ENCODE results near the gene IL1A.

Gene IL1A

DNA sequence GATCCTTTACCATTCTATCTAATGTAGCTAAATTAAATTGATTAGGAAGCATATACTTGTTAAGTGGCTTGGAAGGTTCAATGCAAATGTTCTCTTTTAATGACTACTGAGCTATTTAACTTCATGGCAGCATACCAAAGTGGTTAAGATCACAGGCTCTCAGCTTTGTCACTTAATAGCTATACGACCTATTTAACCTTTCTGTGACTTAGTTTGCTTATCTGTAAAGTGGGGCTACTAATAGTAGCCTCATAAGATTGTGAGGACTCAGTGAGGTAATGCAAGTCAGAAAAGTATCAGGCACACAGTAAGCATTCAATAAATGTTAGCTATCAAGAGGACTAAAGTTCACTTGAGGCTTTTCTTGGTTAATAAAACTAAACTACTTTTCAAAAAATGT is 24.1 kb downstream of the IL1A start:
- no peak for DNase-seq

DNA sequence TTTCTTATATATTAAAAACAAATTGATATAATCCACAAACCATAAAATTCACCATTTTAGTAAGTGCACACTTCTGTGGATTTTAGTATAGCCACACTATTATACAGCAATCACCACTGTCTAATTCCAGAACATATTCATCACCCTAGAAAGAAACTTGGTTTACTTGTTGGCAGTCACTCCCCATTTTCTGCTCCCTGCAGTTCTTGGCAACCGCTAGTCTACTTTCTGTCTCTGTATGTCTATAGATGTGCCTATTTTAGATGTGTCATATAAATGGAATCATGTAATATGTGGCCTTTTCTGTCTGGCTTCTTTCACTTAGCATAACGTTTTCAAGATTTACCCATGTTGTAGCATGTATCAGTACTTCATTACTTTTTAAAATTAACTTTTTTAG is 25.6 kb downstream of the IL1A start:
- DNase-seq = no peak

DNA sequence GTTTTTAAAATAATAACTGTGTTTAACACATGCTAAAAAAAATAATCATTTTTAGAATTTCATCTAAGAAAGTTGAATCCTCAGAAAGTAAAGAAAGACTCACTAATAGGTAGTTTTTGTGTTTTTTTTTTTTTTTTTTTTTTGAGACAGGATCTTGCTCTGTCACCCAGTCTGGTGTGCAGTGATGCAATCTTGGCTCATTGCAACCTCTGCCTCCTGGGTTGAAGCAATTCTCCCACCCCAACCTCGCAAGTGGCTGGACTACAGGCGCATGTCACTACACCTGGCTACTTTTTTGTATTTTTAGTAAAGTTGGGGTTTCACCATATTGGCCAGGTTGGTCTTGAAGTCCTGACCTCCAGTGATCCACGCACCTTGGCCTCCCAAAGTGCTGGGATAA is 27.0 kb downstream of the IL1A start:
- DNase-seq = no peak

DNA sequence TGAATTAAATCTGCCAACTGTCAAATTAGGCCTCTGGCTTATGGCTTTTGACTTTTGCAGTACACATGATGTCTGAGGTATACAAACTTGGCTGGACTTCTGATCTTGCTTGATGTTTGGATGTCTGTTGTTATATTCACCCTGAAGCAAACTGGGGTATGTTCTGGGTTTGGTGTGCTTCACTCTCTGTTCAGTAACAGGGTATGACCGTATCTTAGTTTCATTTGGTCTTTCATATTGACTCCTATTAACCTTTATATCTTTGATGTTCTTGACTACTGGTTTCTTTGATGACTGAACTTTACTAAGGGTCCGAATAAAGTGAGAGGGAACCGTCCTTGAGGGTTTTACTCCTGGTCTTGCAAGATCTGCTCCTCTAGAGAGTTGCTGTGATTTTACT is 28.1 kb downstream of the IL1A start:
- no peak for DNase-seq

DNA sequence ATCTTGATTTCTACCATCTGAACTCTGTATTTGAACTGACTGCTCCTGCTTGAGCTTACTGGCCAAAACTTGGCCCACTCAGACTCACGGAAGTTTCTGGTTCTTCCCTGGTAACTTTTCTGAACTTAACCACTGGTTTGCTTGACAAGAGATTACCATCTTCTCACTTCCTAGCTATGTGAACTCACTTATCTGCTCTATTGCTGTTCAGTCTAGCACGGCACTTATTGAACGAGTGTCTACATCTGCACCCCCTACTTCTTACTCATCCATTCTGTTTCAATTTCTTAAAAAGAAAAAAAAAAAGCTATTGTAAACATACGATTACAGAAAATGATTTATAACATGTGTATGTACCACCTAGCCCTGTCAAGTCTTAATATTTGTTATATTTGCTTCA is 28.8 kb downstream of the IL1A start:
- DNase-seq = no peak

DNA sequence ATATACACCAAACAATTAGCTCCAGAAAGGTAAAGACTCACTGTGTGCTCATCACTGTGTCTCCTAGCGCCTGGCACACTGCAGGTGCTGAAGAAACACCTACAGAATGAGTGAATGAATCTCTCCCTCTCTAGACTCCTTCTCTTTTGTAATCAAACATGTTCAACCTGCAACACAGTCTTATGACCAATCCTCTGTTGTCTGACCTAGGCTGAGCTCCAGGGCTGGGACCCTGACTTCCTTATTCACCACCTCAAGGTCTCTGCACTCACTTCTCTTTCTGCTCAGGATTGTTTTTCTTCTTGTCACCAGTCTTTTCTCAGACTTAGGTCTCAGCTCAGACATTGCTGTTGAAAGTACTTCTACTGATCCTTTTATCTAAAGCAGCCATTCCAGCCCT is 29.7 kb downstream of the IL1A start:
- DNase-seq = no peak

DNA sequence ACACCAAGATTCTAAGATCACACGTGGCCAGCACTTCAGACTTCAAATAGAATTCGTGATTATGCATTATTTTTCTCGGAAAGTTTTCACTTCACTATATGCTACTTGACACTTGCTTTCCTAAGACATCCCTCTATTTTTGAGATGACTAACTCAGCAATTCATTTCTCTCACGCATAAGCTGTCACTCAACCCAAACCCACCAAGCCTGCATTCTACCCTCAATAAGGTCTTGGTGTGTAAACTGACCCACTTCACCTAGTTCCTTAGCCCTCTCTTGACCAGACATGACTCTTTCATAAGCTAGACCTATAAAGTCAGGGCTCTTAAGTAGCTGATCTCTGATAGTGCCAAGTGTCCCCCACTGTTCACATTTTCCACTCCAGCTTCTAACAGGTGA is 31.6 kb downstream of the IL1A start:
- no peak for DNase-seq

DNA sequence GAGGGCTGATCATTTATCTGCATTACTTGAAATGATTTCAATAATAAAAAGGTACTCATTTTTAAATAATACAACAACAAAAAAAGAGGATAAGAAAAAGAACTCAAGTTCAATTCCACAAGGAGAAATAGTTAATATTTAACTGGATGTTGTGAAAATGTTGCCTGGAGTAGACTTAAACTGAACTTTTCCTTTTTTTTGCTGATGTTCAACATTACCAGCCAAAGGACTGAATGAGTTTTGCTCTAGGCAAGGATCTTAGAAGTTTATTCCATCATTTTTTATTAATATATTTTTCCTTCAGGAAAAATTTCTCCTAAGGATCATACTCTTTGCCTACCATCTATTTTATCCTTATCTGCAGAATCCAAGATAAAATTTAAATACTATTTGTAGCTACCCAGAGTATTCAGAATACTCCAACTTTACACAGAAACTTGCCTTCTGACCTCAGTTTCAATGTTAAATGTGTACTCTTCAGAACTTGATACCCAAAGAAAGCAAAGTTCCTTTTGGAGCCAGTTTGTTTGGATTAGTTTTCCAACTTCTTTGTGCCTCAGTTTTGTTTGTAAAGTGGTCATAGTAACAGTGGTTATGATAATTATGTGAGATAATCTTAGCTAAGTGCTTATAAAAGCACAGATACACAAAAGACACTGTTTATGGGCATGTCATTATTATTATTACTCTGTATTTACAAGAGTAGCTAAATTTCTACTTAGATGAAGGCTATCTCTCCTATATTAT is 32.7 kb downstream of the IL1A start:
- no peak for DNase-seq

DNA sequence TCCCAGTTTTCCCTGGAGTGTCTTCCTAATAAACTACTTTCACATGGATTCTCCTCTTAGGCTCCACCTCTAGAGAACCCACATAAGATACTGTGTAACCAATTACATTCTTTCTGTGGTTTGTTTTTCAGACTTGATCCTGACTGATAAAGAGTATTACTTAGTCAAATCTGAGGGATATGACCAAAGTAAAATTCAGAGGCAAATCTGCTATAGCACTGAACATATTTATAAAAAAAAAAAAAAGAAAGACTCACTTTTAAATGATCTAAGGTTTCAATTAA is 33.8 kb downstream of the IL1A start:
- no peak for DNase-seq

DNA sequence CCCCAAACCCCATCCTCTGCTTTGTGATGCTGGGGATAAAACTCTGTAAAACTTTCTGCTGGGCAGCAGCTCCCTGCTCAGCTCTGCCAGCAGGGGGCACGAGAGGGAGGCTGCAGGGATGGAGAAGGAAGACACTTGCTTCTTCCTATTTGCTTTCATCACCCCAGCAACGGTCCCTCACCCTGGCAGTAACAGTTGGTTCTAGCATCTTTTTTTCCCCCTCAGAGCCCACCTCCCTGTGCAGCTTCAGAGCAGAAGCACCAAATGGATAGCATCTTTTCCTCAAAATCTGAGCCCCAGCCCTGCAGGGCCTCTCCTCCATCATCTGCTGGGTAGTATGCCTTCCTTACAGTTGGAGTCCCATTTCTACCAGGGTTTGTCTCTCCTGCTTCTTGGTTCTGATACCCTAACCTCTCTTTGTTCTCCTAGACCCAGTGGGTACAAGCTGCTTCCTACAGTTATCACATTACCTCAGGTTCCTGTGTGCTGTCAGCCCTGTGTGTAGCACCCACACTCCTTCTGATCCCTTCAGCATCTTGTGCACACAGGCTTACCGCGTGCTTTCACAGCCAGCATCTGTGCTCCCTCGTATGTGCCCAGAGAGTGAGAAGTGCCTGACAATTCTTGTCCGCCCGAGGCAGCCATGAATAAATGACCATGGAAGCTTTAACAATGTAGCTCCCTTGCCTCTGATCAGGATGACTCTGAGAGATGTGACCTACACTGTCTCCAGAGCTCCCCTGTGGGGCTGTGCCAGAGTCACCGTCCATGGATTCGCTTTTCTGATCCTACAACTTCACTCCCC is 34.3 kb downstream of the IL1A start:
- DNase-seq = peak; percentile 82

DNA sequence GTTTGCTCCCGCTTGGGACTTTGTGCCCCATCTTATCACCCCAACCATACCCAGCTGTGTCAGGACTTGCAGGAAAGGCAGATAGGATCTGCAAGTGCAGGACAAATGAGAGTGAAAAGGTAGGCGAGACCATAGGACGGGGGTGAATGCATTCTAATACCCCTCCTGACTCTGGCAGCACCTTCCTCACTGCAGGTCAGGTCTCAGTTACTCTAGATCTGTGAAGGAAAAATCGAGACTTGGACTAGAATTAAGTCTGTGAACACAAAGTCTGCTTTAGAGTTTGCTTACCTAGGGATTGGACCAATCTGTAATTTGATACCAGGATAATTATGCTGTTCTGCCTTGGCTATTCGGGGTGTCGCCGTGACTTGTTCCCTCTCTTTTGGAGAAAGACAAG is 43.8 kb downstream of the IL1A start:
- no peak for DNase-seq

DNA sequence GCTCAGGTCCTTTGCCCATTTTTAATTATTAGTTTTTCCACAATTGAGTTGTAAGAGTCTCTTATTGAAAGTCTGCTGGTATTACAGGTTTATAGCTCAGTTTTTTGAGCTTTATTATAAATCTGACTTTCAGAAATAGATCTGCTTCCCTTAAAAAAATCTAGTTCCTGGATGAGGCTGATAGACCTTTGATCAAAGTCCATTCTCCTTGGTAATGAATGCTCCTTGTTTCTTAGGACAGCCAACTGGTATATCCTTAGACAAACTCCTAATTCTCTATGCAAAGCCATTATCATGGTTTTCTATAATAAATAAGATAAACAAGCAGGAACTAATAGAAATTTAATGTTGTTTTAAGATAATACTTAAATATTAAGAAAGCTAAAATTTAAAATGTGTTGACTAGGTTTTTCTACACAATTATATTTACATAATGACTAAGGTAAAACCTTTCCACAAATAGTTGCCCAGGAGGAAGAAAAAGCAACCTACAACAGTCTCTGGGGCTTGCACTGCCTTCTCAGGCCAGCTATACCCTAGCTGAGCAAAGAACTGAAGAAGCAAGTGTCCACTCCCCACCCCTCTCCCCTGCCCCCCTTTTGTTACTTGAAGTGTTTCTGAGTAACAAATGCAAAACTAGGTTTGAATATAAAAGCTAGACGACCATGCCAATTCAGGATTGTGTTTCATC is 46.6 kb downstream of the IL1A start:
- no peak for DNase-seq

DNA sequence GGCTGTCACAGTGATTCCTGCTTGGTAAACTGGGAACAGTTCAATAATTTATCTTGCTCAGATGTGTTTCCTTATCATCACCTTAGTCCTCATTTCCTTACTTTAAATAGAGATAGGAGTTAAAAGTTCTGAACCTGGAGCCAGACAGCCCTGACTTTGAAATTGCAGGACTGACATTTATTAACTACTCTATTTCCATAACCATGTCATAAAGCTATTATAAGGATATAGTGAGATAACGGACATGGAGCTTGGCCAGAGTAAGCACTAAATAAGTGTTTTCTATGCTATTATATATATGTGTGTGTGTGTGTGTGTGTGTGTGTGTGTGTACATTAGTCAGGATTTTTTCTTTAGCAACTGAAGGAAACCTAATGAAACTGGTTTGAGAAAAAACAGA is 50.4 kb downstream of the IL1A start:
- no peak for DNase-seq

DNA sequence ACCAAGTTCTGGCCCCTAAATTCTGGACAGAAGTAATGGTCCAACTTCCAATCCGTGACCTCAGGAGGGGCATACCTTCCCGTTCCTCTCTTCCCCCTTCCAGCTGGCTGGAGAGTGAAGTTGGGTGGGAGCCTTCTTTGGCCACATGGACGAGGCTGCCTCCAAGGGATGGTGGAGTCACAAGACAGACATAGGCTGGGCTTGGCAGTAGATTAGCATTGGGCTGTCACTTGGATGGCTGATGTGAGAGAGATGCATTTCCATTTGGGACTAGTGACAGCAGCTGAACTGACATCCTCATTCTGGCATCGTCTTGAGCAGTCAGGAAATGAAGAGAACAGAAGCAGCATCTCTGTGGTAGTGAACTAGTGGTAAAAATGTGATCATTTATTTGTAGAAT is 50.8 kb downstream of the IL1A start:
- no peak for DNase-seq

DNA sequence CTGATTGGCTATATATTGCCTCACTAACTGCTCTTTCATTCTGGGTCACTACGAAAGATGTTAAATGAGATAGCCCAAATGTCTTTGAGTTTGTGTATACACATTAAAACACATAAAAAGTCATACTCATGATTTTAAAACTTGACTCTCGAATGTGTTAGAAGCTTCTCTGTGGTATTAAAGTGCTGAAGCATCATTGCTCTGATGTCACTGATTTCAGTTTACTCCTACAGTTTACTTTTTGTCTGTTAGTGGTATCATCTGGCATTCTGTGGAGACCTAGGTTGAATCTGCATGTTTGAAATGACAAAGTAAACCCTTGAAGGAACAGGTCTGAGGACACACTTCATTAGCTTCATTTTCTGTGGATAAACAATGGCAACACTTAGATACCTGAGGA is 52.8 kb downstream of the IL1A start:
- DNase-seq = no peak

DNA sequence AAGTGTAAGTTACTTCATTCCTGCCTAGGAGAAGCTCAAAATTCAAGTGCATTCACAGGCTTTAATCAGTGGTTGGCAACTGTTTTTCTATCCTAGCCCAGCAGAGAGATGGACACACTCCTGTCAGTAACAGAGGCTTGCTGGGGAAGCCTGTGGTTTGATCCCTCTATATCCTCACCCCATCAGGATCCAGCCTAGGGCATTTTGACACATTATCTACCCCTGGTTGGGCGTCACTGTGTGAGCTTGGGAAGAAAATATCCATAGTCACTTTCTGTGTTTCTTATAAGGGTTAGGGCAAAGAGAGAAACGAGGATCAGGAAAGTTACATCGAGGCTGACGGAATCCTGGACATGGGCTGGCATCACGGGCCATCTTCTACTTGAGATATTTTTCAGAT is 53.5 kb downstream of the IL1A start:
- no peak for DNase-seq

DNA sequence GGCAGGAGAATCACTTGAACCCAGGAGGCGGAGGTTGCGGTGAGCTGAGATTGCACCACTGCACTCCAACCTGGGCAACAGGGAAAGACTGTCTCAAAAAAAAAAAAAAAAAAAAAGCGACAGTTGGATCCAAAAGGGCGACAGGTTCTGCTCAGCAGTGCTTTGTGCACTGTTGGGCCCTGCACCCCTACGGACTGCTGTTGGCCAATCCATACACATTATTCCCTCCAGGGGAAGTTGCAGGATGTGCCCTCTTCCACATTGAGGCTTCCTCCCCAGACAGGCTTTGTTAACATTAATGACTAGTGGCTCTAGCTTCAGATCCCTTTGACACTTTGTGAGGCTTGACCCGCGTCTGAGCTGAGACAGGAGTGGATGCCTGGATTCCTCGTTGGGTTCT is 54.1 kb downstream of the IL1A start:
- DNase-seq = no peak

DNA sequence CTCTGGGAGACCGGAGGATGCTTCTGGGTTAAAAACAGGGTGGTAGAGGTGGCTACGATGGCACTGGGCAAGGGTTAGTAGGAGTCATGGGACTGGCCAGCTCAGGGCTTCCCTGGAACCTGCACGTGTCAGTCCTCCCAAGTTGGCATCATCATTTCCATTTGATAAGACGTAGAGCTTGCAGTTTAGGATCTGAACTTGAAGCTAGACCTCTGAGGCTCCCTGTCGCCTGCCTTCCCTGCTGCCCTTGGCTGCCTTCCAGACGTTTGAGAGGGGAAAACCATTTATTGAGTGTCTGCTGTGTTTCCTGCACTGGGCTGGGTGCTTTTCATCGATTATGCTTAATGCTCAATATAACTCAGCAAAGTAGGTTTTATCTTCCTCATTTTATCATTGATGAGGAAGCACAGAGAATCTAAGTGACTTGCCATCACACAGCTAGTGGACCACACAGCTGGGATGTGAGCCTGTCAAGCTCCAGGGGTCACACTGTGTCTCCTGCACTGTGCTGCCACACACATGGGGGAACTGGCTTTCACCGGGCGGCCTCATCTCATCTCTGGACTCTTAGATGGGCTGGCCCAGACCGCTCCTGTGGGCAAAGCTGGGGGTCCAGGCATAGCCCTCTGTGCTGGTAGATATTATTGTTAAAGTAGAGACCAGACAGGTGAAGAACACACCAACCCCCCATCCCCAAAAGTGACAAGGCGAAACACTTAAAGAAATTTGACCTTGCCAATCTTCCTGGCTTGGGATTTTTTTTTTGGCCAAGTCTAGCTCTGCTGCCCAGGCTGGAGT is 55.7 kb downstream of the IL1A start:
- DNase-seq = no peak

DNA sequence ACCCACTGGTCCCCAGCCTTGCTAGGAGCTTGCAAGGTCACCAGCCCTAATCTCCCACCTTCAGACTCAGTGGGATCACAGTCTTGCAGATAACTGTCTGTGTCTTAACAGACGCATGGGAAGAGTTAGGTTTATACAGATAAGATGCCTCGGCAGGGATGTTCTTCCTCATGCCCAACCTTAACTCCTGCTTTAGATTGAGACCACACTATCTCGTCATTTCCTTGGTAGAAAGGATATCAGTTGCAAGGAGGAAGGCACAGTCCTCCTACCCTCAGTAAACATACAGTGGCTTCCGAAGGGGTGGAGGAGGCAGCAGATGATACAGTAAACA is 56.3 kb downstream of the IL1A start:
- DNase-seq = no peak

DNA sequence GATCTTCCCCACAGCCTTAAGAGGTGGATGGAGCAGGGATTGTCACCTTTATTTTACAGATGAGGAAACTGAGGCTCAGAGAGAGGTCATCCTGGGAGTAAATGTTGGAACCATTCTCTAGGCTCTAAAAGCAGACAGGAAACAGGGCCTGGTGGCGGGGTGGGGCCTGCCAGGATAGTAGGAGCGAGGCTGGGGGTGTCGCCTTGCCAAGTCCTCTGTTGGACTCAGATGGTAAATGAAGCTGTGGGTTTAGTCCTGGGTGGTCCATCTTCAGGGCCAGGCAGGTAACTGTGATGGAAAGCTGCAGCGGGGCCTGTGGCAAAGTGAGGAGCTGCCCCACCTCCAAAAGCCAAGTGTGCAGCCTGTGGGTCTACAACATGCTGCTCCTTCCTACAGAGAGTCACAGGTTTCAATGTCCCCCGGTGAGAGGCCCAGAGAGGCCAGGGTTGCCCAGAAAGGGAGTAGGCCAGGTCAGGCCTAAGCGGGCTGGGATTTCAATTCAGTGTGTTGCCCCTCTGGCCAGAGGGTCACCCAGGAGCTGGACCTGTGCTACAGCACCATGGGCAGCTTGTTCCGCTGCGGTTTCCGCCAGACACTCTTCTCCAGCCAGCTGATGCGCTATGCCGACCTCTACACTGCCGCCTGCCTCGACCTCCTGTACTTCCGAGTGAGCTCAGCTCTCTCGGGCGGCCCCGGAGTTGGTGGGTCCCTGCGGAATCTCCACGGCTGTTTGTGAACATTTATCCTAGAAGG is 56.8 kb downstream of the IL1A start:
- DNase-seq = no peak

DNA sequence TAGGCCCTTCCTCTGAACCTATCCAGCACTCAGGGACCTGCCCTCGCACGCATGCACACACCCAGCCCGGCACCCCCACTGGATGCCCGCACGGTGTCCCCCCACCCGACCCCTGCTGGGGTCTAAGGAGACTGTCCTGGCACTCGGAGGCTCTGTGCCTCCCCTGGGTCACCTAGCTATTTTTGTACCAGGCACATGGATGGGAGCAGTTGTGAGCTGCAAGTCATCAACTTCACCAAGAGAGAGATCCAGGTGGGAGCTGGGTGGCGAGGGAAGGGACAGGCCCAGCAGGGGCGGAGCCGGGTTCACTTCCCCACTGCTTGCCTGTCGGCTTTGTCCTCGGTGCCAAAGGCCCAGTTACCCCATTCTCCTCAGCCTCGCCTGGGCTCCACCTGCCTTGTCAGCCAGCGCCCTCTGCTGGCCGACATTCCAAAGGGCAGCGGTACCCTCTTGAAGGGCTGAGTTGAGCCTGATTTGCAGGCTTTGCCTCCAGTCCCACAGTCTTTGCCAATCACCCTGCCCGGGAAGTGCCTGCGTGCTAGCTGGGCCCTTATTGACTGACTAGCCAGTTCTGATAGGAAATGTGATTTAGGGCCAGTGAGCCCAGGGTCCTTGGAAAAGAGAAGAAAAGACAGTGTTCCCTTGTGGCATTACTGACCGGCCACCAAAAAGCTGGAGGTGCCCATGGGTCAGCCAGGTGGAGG is 57.7 kb downstream of the IL1A start:
- peak; percentile 74 for DNase-seq
